GM23248 (cell line): ENCODE measurements around the gene STX8. TPM values are rescaled to one million over a fixed set of nuclear protein-coding genes. Genes with fewer than 3 reads are reported as not detected.

Experiments
- DNase-seq: peaks from one replicate; pipeline ENCODE4 v3.0.0-alpha.2; 2015
- H2AFZ ChIP-seq: fragments of 200-600 bp; sonication (generic); 2 replicates; pipeline ENCODE4 v1.6.1; 2016; ENCODE audit warnings: antibody characterized with exemption
- H3F3A ChIP-seq: fragments of 200-600 bp; sonication (generic); 2 replicates; pipeline ENCODE4 v1.6.1; 2016; ENCODE audit warnings: mild to moderate bottlenecking, antibody characterized with exemption, mixed run types; ENCODE audit not compliant: insufficient read depth
- H3K27ac ChIP-seq: fragments of 200-600 bp; sonication (generic); 2 replicates; pipeline ENCODE4 v1.5.1; 2016; ENCODE audit warnings: mild to moderate bottlenecking
- H3K27me3 ChIP-seq: fragments of 200-600 bp; sonication (generic); replicated peaks from 2 replicates; pipeline ENCODE4 v1.6.1; 2016; ENCODE audit warnings: mild to moderate bottlenecking; ENCODE audit not compliant: insufficient read depth
- H3K36me3 ChIP-seq: fragments of 200-600 bp; sonication (generic); 2 replicates; pipeline ENCODE4 v1.6.1; 2016; ENCODE audit warnings: low read depth, mild to moderate bottlenecking
- H3K4me1 ChIP-seq: fragments of 200-600 bp; sonication (generic); 2 replicates; pipeline ENCODE4 v1.6.1; 2016; ENCODE audit warnings: mild to moderate bottlenecking; ENCODE audit not compliant: insufficient read depth
- H3K4me2 ChIP-seq: fragments of 200-600 bp; sonication (generic); one replicate; pipeline ENCODE4 v1.6.1; 2016; ENCODE audit warnings: mild to moderate bottlenecking; ENCODE audit not compliant: unreplicated experiment
- H3K4me3 ChIP-seq: fragments of 200-600 bp; sonication (generic); 2 replicates; pipeline ENCODE4 v1.5.1; 2016; ENCODE audit warnings: mild to moderate bottlenecking
- H3K79me2 ChIP-seq: fragments of 200-600 bp; sonication (generic); 2 replicates; pipeline ENCODE4 v1.6.1; 2016; ENCODE audit warnings: mild to moderate bottlenecking; ENCODE audit not compliant: insufficient read depth
- H3K9ac ChIP-seq: fragments of 200-600 bp; sonication (generic); 2 replicates; pipeline ENCODE4 v1.6.1; 2016; ENCODE audit warnings: mild to moderate bottlenecking
- H3K9me2 ChIP-seq: fragments of 200-600 bp; sonication (generic); 2 replicates; pipeline ENCODE4 v1.6.1; 2016; ENCODE audit warnings: mixed run types, mild to moderate bottlenecking, moderate library complexity; ENCODE audit not compliant: insufficient read depth
- H3K9me3 ChIP-seq: fragments of 200-600 bp; sonication (generic); one replicate; pipeline ENCODE4 v1.6.1; 2017; ENCODE audit warnings: low read depth
- H4K20me1 ChIP-seq: fragments of 200-600 bp; sonication (generic); 2 replicates; pipeline ENCODE4 v1.6.0; 2016; ENCODE audit not compliant: insufficient read depth
- EZH2 ChIP-seq: fragments of 200-600 bp; sonication (generic); IDR thresholded peaks from 2 replicates; pipeline ENCODE4 v1.6.1; 2018; ENCODE audit warnings: antibody characterized with exemption, mild to moderate bottlenecking; ENCODE audit not compliant: insufficient read depth, poor library complexity, severe bottlenecking
- EZH2phosphoT487 ChIP-seq: fragments of 200-600 bp; sonication (generic); IDR thresholded peaks from 2 replicates; pipeline ENCODE4 v1.6.1; 2018; ENCODE audit warnings: antibody characterized with exemption, moderate library complexity, mild to moderate bottlenecking, low read depth; ENCODE audit not compliant: insufficient read depth
- WGBS, 2 experiments: methylation state at CpG; one replicate each; pipeline ENCODE4 v1.1.6; 2015 to 2017; ENCODE audit warnings: low lambda C conversion rate in 2 of 2, low coverage in 1 of 2; ENCODE audit errors: missing lambda C conversion rate in 2 of 2; 5-methylcytosine and 5-hydroxymethylcytosine counted together
- in situ Hi-C: fragments of 300-500 bp; cut with MboI; formaldehyde crosslinking; loops from 2 replicates; pipeline ENCODE4 v1.15.0; 2020
- polyA plus RNA-seq: library from polyadenylated mRNA; unstranded; fragments of >200 nt; fragmentation: Nextera tagmentation; extraction: Ambion mirVana; gene quantifications from 2 replicates; pipeline ENCODE4 v1.2.1, GENCODE V29; 2016
- total RNA-seq: library from RNA; depleted of rRNA; stranded (reverse); fragments of >200 nt; shearing (Covaris generic); gene quantifications from 2 replicates; pipeline ENCODE4 v1.2.3, GENCODE V29; 2014

STX8 gene
- total and polyA plus RNA-seq, 2 experiments from 2014 or later, result 40.7 to 84.3 TPM

DNA sequence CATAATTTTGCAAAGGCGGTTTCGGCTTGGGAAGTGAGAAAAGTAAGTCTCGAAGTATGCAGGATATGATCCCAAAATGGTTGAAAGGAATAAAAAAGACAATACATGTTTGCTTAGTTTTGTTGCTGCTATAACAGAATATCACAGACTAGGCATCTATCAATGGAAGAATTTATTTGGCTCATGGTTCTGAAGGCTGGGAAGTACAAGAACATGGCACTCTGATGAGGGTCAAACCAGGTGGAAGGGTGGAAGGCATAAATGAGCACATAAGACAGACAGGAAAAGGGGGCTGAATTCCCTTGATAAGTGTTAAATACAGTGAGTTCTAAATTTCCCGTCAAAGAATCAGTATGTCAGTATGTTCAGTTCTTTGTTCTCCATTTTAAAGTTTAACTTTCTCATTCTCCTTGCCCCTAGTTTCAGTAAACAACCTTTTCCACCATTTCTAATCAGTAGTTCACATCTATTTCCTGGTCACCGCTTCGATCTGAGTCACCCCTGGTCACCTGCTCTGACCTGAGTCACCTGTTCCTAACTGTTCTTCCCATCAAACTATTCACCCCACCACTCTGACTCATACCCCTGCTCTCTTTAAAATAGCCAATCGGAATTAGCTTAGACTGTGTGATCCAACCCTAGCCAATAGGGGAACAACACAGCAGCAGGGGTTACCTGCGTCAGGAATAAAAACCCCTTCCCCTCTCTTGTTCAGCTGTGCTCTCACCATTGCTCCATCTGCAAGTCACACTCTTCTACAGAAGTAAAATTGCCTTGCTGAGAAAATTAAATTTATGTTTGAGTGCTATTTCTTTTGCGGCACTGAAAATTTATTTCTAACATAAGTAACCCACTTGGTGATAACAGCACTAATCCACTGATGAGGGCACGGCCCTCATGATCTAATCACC lies 240.8 kb downstream of the STX8 start:
- 86 to 87% methylated on average over 10 of the region's 10 CpGs for WGBS, 2 experiments
- in situ Hi-C loops, result no loop called here
- H4K20me1 ChIP-seq, result no peaks in the 10 kb centered on the region

DNA sequence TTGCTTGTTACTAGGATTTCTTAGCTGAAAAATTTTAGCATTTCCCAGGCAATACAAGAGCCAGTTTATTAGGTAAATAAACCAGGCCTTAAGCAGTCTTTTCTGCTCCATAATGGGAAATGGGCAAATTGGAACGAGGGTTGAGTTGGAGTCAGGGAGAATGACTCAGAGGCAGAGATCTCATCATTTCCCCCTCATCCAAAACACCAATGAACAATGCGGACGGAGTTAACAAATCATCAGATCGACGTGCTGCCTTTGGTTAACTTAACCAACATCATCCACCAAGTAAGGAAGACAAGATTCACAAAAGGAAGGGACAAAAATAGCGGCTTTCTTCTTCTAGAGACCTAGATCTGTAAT lies 243.5 kb downstream of the STX8 start:
- no peak overlapping the region for H3K27ac ChIP-seq
- in situ Hi-C loops, result no loop called here
- H3K9me2 ChIP-seq, result no peaks in the 10 kb centered on the region
- H3K79me2 ChIP-seq, result no peaks in the 10 kb centered on the region
- 65 to 67% methylated on average over 6 of the region's 6 CpGs for WGBS, 2 experiments
- H4K20me1 ChIP-seq, result no peaks in the 10 kb centered on the region
- no peak overlapping the region for H3K4me3 ChIP-seq
- no peaks in the 10 kb centered on the region for H3F3A ChIP-seq
- TF ChIP-seq EZH2phosphoT487 (no peak), EZH2 (no peak)
- no peak overlapping the region for H3K9ac ChIP-seq
- no peak overlapping the region for H2AFZ ChIP-seq
- H3K27me3 ChIP-seq, result no peaks in the 10 kb centered on the region
- no peaks in the 10 kb centered on the region for H3K9me3 ChIP-seq
- H3K4me2 ChIP-seq, result no peak overlapping the region
- H3K36me3 ChIP-seq, result no peaks in the 10 kb centered on the region
- H3K4me1 ChIP-seq, result no peaks in the 10 kb centered on the region
- DNase-seq, result peak; percentile 39

More for the DNA sequence above, 240.8 kb downstream of the STX8 start:
- Histone ChIP-seq H2AFZ (no peak overlapping the region), H3K9me3 (no peaks in the 10 kb centered on the region), H3K79me2 (no peaks in the 10 kb centered on the region), H3K9ac (no peak overlapping the region), H3K4me2 (no peak overlapping the region), H3K9me2 (no peaks in the 10 kb centered on the region), H3K36me3 (no peaks in the 10 kb centered on the region), H3K27ac (no peak overlapping the region), H3F3A (no peaks in the 10 kb centered on the region), H3K27me3 (no peaks in the 10 kb centered on the region), H3K4me3 (no peak overlapping the region), H3K4me1 (no peaks in the 10 kb centered on the region)
- TF ChIP-seq EZH2phosphoT487 (no peak), EZH2 (no peak)
- DNase-seq, result no peak

- in situ Hi-C loops, result no loop called here
- H3K9me2 ChIP-seq, result no peaks in the 10 kb centered on the region
- no peak overlapping the region for H2AFZ ChIP-seq
- no peaks in the 10 kb centered on the region for H3K79me2 ChIP-seq
- no peak overlapping the region for H3K4me2 ChIP-seq
- no peak overlapping the region for H3K9ac ChIP-seq
- H4K20me1 ChIP-seq, result no peaks in the 10 kb centered on the region
- DNase-seq, result no peak
- H3F3A ChIP-seq, result no peaks in the 10 kb centered on the region
- no peaks in the 10 kb centered on the region for H3K36me3 ChIP-seq
- H3K4me1 ChIP-seq, result no peaks in the 10 kb centered on the region
- TF ChIP-seq EZH2phosphoT487, result no peak
- TF ChIP-seq EZH2, result no peak
- no peaks in the 10 kb centered on the region for H3K27me3 ChIP-seq
- 84 to 85% methylated on average over 16 of the region's 16 CpGs for WGBS, 2 experiments
- H3K4me3 ChIP-seq, result no peak overlapping the region
- no peak overlapping the region for H3K27ac ChIP-seq
- no peaks in the 10 kb centered on the region for H3K9me3 ChIP-seq
Measured at GRCh38 chr17:9331279-9332131, 244.1 kb downstream of the STX8 start.

DNA sequence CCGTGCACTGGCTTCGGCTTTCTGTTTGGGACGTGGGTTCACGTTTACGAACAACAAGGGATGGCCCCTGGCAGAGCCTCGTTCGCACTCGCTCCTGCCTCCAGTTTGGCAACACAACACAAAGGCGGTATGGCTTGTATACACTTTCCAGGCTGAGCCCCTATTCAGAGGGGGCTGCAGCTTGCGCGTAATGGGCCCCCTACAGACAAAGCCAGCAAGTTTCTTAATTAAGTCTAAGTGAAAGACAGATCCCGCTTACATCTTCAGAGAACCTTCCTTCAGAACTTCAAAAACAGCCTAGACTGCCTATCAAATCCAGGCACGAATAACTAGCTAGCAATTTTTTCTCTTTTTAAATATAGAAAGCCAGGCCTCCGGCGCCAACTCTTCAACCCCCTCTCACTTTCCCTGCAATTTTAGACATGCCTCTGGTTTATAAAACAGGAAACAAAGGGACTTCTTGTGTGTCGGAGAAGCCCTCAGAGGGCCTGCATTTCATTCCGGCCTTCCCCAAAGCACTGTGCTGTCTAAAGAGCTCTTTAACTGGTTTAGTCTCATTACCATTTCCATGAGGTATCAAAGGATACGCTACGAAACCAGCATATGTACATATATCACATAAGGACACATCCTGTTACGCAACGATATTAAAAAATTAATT lies 244.9 kb downstream of the STX8 start:
- no peaks in the 10 kb centered on the region for H3K79me2 ChIP-seq
- no peaks in the 10 kb centered on the region for H4K20me1 ChIP-seq
- in situ Hi-C loops, result no loop called here
- 95% methylated on average over 21 of the region's 21 CpGs for WGBS, 2 experiments
- TF ChIP-seq EZH2 (no peak), EZH2phosphoT487 (no peak)
- H3K36me3 ChIP-seq, result no peaks in the 10 kb centered on the region
- H3K4me1 ChIP-seq, result no peaks in the 10 kb centered on the region
- H3K27ac ChIP-seq, result no peak overlapping the region
- H2AFZ ChIP-seq, result no peak overlapping the region
- no peak for DNase-seq
- H3K27me3 ChIP-seq, result no peaks in the 10 kb centered on the region
- no peak overlapping the region for H3K4me2 ChIP-seq
- no peaks in the 10 kb centered on the region for H3K9me2 ChIP-seq
- H3K9ac ChIP-seq, result no peak overlapping the region
- no peak overlapping the region for H3K4me3 ChIP-seq
- H3F3A ChIP-seq, result no peaks in the 10 kb centered on the region
- H3K9me3 ChIP-seq, result no peaks in the 10 kb centered on the region
